Measurements from ENCODE around the gene PRR20G. TPM values are rescaled to one million over a fixed set of nuclear protein-coding genes. Genes with fewer than 3 reads are reported as not detected.
"Not testable (repeated sequence)": the region's sequence is repeated elsewhere in the genome, so short reads cannot be mapped to it uniquely, and the experiment has no call there.

Gene PRR20G
- not detected in 2 replicates for total RNA-seq

DNA sequence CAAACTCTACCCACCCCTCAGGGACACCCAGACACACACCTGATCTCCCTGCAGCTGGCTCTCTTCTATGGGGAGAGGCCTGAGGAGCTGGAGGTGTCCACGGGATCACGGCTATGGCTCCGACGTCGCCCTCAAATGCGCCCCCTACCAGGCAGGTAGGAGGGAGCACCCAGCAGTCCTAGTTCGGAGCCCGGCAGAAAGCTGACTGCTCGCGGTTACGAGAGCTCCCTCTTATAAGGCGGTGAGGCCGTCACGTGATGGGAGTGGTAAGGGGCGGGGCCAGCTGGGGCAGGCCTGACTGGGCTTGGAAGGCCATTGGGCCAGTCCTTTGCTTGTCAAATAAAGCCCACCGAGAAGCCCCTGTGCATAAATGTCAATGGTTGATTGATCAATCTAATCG, at the start of gene PRR20G:
PRR20G (minus strand) TSS at position 207 of the 400 bp plus-strand sequence. CDS start 681 bp downstream, outside the sequence.
- DNase-seq = no peak

DNA sequence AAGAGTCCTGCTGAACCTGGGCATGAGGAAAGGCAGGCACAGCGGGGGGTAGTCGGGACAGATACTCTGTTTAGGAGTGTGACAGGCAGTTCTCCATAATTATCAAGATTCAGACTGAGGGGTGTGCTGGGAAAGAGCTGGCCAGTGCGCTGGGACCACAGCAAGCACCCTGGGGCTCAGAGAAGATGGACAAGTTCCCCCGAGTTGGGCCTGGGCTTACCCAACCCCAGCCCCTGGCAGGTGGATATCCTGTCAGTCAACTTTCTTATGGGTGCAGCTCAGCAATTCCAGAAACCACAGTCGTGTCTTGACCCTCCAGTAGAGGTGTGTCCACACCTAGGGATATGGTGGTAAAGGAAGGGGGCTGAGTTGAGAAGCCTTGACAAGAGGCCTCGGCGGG, 49.2 kb upstream of the PRR20G start:
- DNase-seq = no peak

- DNase-seq = no peak
Observed at GRCh38 chr3:127336101-127336500, 48.3 kb upstream of the PRR20G start.

DNA sequence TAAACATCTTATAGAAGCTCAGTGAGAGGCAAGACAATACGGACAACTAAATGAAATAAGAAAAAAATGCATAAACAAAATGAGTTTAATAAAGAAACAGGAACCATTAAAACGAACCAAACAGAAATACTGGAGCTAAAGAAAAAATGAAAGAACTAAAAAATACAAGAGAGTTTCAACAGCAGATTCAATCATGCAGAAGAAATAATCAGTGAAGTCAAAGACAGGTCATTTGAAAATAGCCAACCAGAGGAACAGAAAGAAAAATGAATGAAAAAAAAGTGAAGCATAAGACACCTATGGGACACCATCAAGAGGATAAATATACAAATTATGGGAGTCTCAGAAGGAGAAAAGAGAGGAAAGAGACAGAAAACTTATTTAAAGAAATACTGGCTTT, 42.5 kb upstream of the PRR20G start:
- DNase-seq = no peak

GRCh38 chr3:127329631-127330285, 41.9 kb upstream of the PRR20G start:
- no peak for DNase-seq

- no peak for DNase-seq
Observed at GRCh38 chr3:127328421-127328820, 40.6 kb upstream of the PRR20G start.

DNA sequence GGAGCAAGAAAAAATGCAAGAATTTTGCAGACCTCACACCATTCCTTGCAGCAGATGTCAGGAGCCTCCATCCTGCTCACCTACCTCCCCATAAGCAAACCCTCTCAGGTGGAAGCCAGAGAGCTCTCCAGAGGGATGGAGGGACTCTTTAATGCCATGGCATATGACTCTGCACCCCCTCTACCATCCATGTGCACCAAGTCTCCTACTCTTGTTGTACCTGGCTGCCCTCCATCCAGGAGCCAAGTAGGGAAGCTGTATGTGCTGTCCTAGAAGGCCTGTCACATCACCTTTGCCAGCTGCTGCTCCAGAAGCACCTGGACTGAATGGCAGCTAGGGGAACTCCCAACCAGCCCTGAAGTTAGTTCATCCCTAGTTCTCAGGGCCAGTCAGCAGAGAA, 38.5 kb upstream of the PRR20G start:
- no peak for DNase-seq

DNA sequence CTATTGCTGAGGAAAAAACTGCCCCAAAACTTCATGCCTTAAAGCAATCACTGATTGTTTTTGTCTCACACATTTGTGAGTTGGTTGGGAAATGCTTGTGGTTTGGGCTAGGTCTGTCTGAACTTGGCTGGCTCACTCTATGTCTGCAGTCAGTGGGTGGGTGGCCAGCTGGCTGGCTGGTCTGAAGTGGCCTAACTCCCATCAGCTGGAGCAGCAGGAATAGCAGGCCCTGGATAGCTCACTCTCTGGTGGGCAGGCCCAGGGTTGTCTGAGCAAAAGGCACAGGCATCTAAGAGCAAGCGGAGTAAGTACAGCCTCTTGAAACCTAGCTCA, 37.7 kb upstream of the PRR20G start:
- no peak for DNase-seq

DNA sequence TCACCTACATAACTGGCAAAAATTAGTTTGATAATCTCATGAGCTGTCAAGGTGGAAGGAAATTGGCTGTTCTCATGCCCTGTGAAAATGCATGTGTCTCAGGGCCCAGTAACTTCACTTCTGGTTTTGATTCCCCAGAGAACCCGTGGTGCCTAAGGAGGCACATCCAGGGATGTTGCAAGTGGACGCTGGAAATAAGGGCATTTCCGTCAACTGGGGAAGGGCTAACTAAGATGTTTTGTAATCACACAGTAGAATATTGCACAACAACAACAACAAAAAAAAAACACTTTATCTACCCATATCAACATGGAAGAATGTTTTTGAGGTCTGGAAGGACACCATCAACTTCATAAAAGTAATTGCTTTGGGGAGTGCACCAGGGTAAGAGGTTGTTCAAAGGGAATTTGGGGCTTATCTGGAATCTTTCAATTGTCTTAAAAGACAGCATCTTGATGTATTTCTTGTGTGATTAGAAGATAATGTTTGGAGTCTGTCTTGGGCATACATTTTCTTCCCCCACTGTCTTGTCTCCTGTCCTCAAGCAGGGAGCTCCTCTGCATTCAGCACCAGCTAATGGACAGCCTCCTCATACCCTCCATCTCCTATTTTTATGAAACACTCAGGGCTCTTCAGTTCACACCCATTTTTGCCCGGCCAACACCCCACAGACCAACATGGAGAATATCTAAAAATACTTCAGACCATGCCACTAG, 37.2 kb upstream of the PRR20G start:
- no peak for DNase-seq

DNA sequence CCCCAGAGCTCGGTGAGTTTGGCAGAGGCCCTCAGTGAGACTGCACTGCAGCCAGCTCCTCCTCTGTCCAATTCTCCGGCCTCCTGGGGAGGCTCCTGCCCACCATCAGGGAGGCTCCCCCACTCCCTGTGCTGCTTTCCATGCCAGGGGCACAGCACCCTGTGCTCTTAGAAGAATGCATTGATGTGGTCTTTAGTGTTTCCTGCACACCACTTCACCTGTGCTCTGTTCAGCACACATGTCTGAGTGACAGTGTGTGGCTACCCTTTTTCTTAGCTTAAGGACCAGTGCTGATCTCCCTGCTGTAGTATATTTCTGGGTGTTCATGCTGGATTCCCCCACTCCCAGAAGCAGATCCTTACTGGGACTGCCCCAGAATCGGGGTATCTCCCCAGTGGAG, 36.2 kb upstream of the PRR20G start:
- DNase-seq = no peak

DNA sequence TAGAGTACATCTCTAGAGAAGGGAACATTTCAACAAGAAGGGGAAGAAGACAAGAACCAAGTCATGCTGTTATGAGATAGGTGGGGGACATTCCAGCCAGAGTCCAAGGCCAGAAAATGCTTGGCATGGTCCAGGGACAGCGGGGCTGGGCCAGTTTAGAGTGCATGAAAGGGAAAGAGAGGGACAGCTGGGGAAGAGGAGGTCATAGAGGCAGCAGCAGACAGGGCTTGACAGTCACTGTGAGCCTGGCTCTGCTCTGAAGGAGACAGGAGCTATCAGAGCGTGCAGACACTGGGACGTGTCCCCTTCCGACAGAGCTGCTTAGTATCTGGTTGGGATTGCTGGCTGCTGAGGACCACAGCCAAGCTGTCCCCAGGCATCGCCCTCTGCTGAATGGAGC, 35.7 kb upstream of the PRR20G start:
- no peak for DNase-seq

DNA sequence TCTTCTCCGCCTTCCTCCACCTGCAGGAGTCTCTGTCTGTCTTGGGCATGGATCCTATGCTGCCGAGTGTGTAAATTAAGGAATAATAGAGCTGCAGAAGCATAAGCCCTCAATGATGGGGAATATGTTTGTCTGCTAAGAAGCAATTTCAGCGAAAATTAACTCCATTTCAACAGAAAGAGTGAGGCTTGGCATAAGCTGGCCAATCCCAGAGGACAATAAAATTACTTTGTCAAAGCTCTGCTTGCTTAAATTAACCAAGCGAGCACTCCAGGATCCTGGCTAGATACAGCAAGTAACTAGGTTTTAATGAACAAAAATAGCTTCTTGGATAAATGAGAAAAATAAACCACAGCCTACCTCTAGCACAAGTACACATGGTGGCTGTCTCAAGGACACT, 33.5 kb upstream of the PRR20G start:
- DNase-seq = no peak

GRCh38 chr3:127320529-127321121, 32.8 kb upstream of the PRR20G start:
- DNase-seq = peak; percentile 13

DNA sequence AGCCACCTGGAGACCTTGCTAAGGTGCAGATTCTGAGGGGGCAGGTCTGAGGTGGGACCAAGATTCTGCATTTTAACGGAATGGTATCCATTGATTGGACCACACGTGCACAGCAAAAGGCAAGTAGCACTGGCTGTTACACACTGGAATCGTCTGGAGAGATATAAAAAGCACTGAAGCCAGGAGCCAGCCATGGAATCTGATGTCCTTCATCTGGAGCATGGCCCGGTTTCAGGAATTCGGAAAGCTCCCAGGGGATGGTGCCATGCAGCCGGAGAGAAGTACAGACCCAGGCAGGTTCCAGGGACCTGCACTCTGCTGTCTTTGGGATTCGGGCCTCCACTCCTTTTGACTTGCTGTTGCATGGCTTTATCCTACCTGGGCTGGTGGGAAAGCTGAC, 28.8 kb upstream of the PRR20G start:
- no peak for DNase-seq

DNA sequence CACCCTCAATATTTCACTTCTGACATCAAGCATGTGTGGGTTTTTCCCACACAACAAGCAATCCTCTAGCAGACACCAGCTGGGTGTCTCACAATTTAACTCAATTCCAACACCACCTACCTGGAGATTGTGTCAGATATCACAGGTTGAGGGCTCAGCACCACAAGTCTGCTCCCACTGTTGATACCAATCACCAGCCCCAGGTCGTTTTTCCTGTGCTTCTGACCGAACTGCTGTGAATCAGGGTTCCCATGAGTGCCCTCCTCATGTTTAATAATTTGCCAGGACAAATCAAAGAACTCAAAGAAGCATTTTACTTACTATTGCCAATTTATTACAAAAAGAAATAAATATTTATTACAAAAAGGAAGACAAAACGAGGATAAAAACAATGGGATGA, 25.0 kb upstream of the PRR20G start:
- no peak for DNase-seq

- not testable (repeated sequence) for DNase-seq
Observed at GRCh38 chr3:127308821-127309220, 21.0 kb upstream of the PRR20G start.

GRCh38 chr3:127307916-127308315, 20.1 kb upstream of the PRR20G start:
- no peak for DNase-seq

DNA sequence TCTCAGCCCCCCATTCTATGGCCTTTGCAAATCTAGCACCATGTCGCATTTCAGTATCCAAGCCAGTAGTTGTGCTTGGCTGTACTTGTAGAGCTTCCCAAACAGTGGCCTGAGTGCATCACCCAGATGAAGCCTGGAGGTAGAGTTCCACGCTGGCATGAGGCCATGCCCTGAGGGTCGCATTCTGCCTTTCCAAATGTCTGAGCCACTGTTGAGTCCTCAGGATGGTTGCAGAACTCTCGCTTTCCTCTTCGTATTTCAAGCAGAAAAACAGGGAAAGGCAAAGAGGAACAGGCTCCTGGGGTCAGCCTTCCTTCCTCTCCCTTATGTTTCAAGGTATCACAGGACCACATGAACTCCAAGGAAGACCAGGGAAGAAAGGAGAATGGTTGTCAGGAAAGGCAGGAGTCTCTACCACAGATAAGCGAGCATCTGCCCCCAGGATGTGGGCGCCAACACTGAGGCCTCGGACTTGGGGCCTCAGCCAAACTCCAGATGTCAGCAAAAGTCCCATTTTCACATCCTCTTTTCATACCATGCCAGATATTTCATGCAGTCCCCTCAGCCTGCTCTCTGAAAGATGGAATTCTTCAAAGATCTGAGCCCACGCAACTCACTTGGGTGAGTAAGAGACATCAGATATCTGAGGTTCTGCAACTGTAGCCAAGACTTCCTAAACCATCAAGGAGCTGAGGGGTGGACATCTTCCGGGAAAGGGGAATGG, 19.4 kb upstream of the PRR20G start:
- DNase-seq = no peak

GRCh38 chr3:127306361-127307111, 18.7 kb upstream of the PRR20G start:
- DNase-seq = no peak

DNA sequence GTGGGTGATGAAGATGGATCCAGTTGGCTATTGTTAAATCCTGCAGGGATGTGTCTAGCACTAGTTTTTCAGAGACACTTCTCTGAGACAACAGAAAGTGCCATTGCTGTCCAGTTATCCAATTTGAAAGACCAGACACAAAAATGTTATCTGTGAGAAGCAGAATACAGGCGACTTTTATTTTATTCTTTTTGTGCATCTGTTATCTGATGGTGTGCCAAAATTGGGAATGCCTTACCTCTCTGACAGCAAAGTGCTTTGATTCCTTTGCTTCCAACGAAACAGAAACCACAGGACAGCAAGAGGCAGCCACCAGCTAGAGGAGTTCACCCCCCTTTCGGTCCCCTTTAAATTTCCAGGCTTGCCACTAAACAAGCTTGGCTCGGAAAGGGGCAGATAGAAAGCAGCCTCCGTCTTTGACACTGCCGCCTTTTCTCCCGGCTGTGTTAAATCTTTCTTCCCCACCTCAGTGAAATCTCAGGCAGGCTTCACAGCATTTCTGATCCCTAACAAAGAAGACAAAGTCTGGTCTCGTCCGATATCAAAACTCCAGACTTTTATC, 17.7 kb upstream of the PRR20G start:
- DNase-seq = no peak

DNA sequence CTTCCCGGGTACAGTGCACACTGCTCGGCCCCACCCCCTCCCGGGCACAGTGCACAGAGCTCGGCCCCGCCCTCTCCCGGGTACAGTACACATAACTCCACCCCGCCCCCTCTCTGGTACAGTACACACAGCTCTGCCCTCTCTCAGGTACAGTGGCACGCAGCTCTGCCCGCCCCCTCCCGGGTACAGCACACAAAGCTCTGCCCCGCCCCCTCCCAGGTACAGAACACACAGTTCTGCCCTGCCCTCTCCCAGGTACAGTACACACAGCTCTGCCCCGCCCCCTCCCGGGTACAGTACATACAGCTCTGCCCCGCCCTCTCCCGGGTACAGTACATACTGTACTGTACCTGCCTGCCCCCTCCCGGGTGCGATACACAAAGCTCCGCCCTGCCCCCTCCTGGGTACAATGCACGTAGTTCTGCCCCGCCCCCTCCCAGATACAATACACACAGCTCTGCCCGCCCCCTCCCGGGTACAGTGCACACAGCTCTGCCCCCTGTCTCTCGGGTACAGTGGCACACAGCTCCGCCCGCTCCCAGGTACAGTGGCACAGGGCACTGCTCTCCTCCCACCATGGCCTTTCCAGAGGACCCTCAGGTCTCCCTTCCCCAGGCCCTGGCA, 16.4 kb upstream of the PRR20G start:
- DNase-seq = no peak

- no peak for DNase-seq
Observed at GRCh38 chr3:127299276-127299675, 11.4 kb upstream of the PRR20G start.
